Vagina (tissue), 2 donors: Measurements from ENCODE around the gene ARID5B. TPM values are rescaled to one million over a fixed set of nuclear protein-coding genes. Genes with fewer than 3 reads are reported as not detected.

ENCODE experiments used
- DNase-seq, 2 donors: peaks; one replicate each; pipeline ENCODE4 v3.0.0-alpha.2; 2017; ENCODE audit errors: extremely low spot score in 2 of 2
- H3K27ac ChIP-seq: fragments of 200-600 bp; sonication (generic); one replicate; pipeline ENCODE4 v1.5.1; 2019
- H3K27me3 ChIP-seq: fragments of 200-600 bp; sonication (generic); one replicate; pipeline ENCODE4 v1.5.1; 2019
- H3K36me3 ChIP-seq, 2 donors: fragments of 200-600 bp; sonication (generic); one replicate each; pipeline ENCODE4 v1.5.1; 2017 to 2019
- H3K4me1 ChIP-seq: fragments of 200-600 bp; sonication (generic); one replicate; pipeline ENCODE4 v1.5.1; 2019
- H3K4me3 ChIP-seq, 2 donors: fragments of 200-600 bp; sonication (generic); 1 replicate in 1 of 2; 2 replicates in 1 of 2; pipeline ENCODE4 v1.5.1; 2016 to 2019
- H3K9me3 ChIP-seq: fragments of 200-600 bp; sonication (generic); one replicate; pipeline ENCODE4 v1.5.1; 2019
- CTCF ChIP-seq, 3 experiments: fragments of 450-650 bp in 2 of 3; fragments of 200-600 bp in 1 of 3; sonication (generic) in 1 of 3; IDR thresholded peaks; one replicate each; pipeline ENCODE4 v1.5.1; 2017 to 2019; ENCODE audit warnings: antibody characterized with exemption in 3 of 3, mild to moderate bottlenecking in 2 of 3, moderate library complexity in 2 of 3
- POLR2A ChIP-seq, 2 donors: fragments of 450-650 bp; IDR thresholded peaks; one replicate each; pipeline ENCODE4 v1.6.1; 2017; ENCODE audit warnings: antibody characterized with exemption in 2 of 2, mild to moderate bottlenecking in 2 of 2, moderate library complexity in 2 of 2
- POLR2AphosphoS5 ChIP-seq, 2 donors: sonication (generic); formaldehyde crosslinking; IDR thresholded peaks; one replicate each; pipeline ENCODE4 v1.9.0; 2017; ENCODE audit warnings: antibody characterized with exemption in 2 of 2, mild to moderate bottlenecking in 2 of 2, low read depth in 1 of 2; ENCODE audit not compliant: insufficient read depth in 1 of 2
- intact Hi-C: fragments of 100-400 bp; cut with DNase I; formaldehyde crosslinking; loops from one replicate; pipeline ENCODE4 v1.15.1; 2023
- total RNA-seq: library from RNA; depleted of rRNA; stranded (reverse); fragments of >200 nt; gene quantifications from one replicate; pipeline ENCODE4 v1.2.3, GENCODE V29; 2016

The ARID5B gene
- total RNA-seq, 1 donor from 2014 or later, result 75.9 TPM

- H3K27ac ChIP-seq, result no peak overlapping the region
- H3K4me1 ChIP-seq, result peaks cover 9% of the 10 kb centered on the region
- no peaks in the 10 kb centered on the region for H3K9me3 ChIP-seq
- no peaks in the 10 kb centered on the region for H3K27me3 ChIP-seq
- H3K36me3 ChIP-seq, result no peaks in the 10 kb centered on the region
- no peak overlapping the region for H3K4me3 ChIP-seq
- intact Hi-C loops, result no loop called here
- TF ChIP-seq POLR2AphosphoS5 (IDR thresholded peaks at IDR 0.05; ENCODE audit: insufficient read depth in 1 of 2, low read depth in 1 of 2) (no peak), CTCF (IDR thresholded peaks at IDR 0.05) (no peak), POLR2A (IDR thresholded peaks at IDR 0.05) (no peak)
- no peak for DNase-seq
Measured at GRCh38 chr10:61965703-61966395, 64.3 kb downstream of the ARID5B start.

- Histone ChIP-seq H3K4me3 (no peak overlapping the region), H3K36me3 (no peaks in the 10 kb centered on the region), H3K27me3 (no peaks in the 10 kb centered on the region), H3K4me1 (peaks cover 17% of the 10 kb centered on the region), H3K27ac (no peak overlapping the region), H3K9me3 (no peaks in the 10 kb centered on the region)
- no peak for DNase-seq
- TF ChIP-seq POLR2AphosphoS5 (IDR thresholded peaks at IDR 0.05; ENCODE audit: insufficient read depth in 1 of 2, low read depth in 1 of 2), result no peak
- no peak for TF ChIP-seq POLR2A (IDR thresholded peaks at IDR 0.05)
- TF ChIP-seq CTCF (IDR thresholded peaks at IDR 0.05), result no peak
- intact Hi-C loops, result no loop called here
Measured at GRCh38 chr10:61967298-61967697, 65.8 kb downstream of the ARID5B start.

DNA sequence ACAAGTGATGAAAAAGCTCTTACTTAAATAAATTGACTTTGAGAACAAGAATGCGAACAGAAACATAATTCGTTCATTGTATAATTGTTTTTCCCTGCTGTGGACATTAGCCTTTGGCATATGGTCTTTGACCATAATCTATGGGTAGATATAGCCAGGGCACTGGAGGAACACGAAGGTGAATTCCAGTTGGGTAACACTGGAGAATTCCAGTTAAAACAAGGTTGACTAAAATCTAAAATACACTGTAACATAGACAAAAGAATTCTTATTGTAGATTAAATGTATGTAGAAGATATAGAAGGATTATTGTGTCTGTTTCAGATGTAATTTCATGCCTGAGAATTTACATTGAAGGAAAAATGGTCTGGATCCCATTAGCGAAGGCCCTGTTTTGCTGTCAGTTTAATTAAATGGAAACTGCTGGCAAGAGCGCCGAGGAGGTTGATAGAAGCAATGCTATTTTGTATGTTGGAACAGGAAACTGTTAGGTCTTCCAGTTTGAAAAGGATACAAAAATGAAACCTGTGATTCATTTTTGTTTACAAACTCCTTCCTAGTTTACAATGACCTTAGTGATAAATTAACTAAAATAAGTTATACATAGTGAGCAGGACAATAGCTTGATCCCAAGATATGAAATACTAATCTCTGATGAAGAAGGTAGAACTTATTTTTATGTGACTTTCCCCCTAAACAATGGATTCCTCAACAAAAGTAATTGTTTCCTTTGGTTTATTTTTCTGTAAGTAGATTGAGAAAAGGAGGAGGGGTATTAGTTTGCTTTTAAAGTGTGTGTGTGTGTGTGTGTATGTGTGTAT, 68.9 kb downstream of the ARID5B start:
- Histone ChIP-seq H3K27me3 (no peaks in the 10 kb centered on the region), H3K4me3 (no peak overlapping the region), H3K9me3 (no peaks in the 10 kb centered on the region), H3K36me3 (no peaks in the 10 kb centered on the region), H3K4me1 (peaks cover 46% of the 10 kb centered on the region), H3K27ac (peak overlapping the region; percentile 60)
- TF ChIP-seq POLR2A (IDR thresholded peaks at IDR 0.05), result no peak
- TF ChIP-seq CTCF (IDR thresholded peaks at IDR 0.05), result no peak
- TF ChIP-seq POLR2AphosphoS5 (IDR thresholded peaks at IDR 0.05; ENCODE audit: insufficient read depth in 1 of 2, low read depth in 1 of 2), result peak in 1 of 2 donors; percentile 7
- intact Hi-C loops, result no loop called here
- DNase-seq, result no peak

GRCh38 chr10:61971003-61971325, 69.5 kb downstream of the ARID5B start:
- no peak for DNase-seq
- H3K4me3 ChIP-seq, result no peak overlapping the region
- peaks cover 51% of the 10 kb centered on the region for H3K4me1 ChIP-seq
- intact Hi-C loops, result no loop called here
- H3K27me3 ChIP-seq, result no peaks in the 10 kb centered on the region
- TF ChIP-seq CTCF (IDR thresholded peaks at IDR 0.05), result no peak
- TF ChIP-seq POLR2AphosphoS5 (IDR thresholded peaks at IDR 0.05; ENCODE audit: insufficient read depth in 1 of 2, low read depth in 1 of 2), result no peak
- TF ChIP-seq POLR2A (IDR thresholded peaks at IDR 0.05), result no peak
- H3K36me3 ChIP-seq, result no peaks in the 10 kb centered on the region
- H3K9me3 ChIP-seq, result no peaks in the 10 kb centered on the region
- H3K27ac ChIP-seq, result peak overlapping the region; percentile 60

DNA sequence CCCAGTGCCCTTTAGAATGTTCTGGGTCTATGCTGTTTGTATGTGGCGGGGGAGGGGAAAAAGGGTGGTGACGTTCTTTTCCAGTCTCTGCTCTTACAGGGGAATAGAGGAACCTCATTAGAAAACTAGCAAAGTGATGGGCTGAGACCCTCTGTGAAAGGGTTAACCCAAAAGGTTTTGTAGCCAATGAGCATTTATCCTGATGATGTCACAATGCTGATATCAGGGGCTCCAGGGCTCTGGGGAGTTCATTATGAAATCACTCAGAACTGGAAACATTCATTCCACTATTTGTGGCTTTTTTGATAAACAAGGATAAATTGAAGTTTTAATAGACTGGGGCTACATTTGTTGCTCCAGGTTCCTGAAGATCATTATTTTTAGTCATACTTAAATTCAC, 71.7 kb downstream of the ARID5B start:
- H3K27ac ChIP-seq, result peak overlapping the region; percentile 58
- intact Hi-C loops, result no loop called here
- H3K9me3 ChIP-seq, result no peaks in the 10 kb centered on the region
- no peak for DNase-seq
- TF ChIP-seq POLR2A (IDR thresholded peaks at IDR 0.05) (no peak), CTCF (IDR thresholded peaks at IDR 0.05) (no peak), POLR2AphosphoS5 (IDR thresholded peaks at IDR 0.05; ENCODE audit: insufficient read depth in 1 of 2, low read depth in 1 of 2) (no peak)
- H3K4me1 ChIP-seq, result peaks cover 56% of the 10 kb centered on the region
- no peaks in the 10 kb centered on the region for H3K36me3 ChIP-seq
- H3K27me3 ChIP-seq, result no peaks in the 10 kb centered on the region
- H3K4me3 ChIP-seq, result no peak overlapping the region
